Esophagus squamous epithelium (tissue), 4 donors: Measurements from ENCODE around the gene DSTYK.

ENCODE experiments used
- POLR2A ChIP-seq, 4 donors: fragments of 450-650 bp; IDR thresholded peaks; one replicate each; pipeline ENCODE4 v1.6.1; 2017; ENCODE audit warnings: antibody characterized with exemption in 4 of 4, mild to moderate bottlenecking in 4 of 4, moderate library complexity in 3 of 4
- TF ChIP-seq, protein P1 (sequence below), 6 experiments: fragments of 450-650 bp in 4 of 6; fragments of 200-600 bp in 2 of 6; sonication (generic) in 2 of 6; IDR thresholded peaks; one replicate each; pipeline ENCODE4 v1.5.1; 2016 to 2019; ENCODE audit warnings: antibody characterized with exemption in 6 of 6, mild to moderate bottlenecking in 4 of 6, moderate library complexity in 4 of 6

DNA sequence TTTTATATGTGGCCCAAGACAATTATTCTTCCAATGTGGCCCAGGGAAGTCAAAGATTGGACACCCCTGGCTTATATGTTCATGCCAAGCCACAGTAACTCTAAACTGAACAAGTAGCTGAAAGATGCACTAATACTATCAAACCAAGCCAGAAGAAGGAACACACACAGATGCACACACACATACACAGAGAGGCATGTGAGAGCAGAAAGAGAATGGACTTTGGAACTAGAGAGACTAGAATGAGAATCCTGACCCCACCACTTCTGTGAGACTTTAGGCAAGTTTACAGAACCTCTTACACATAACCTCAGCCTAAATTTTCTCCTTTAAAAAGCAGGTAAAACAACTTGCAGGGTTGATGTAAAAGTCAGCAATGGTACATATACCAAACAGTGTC lies 116.1 kb downstream of the DSTYK start:
- TF ChIP-seq, protein P1, sequence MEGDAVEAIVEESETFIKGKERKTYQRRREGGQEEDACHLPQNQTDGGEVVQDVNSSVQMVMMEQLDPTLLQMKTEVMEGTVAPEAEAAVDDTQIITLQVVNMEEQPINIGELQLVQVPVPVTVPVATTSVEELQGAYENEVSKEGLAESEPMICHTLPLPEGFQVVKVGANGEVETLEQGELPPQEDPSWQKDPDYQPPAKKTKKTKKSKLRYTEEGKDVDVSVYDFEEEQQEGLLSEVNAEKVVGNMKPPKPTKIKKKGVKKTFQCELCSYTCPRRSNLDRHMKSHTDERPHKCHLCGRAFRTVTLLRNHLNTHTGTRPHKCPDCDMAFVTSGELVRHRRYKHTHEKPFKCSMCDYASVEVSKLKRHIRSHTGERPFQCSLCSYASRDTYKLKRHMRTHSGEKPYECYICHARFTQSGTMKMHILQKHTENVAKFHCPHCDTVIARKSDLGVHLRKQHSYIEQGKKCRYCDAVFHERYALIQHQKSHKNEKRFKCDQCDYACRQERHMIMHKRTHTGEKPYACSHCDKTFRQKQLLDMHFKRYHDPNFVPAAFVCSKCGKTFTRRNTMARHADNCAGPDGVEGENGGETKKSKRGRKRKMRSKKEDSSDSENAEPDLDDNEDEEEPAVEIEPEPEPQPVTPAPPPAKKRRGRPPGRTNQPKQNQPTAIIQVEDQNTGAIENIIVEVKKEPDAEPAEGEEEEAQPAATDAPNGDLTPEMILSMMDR (IDR thresholded peaks at IDR 0.05), result no peak
- TF ChIP-seq POLR2A (IDR thresholded peaks at IDR 0.05), result no peak
